Kasumi-1 (cell line): ENCODE data around the gene PGK2.

Experiments used
- DNase-seq, 2 experiments: peaks; one replicate each; lab custom pipeline; 2025; lab: John Stamatoyannopoulos, UW

The PGK2 gene

DNA sequence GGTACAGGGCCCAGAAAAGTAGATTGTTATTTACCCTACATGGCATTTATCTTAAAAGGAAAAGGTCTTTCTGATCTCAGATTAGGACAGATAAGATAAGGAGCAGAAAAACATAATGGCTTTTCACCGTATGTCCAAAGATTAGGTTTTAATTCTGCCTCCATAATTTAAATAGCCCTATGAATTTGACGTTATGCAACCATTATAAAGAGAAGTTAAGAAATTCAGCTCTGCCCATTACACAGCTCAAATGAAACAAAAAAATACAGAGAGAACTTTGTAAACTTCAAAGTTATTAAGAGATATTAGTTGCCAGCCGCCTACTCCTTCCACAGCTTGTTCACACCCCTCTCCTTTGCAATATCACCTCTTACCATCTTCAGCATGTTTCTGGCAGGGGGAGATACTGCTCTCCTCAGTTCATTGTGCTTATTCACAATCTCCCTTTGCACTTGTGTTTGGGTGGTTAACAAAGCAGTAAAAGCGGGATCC, 51.0 kb downstream of the PGK2 start:
- DNase-seq: no peak
